ENCODE data around the gene POMGNT2.

POMGNT2 gene

DNA sequence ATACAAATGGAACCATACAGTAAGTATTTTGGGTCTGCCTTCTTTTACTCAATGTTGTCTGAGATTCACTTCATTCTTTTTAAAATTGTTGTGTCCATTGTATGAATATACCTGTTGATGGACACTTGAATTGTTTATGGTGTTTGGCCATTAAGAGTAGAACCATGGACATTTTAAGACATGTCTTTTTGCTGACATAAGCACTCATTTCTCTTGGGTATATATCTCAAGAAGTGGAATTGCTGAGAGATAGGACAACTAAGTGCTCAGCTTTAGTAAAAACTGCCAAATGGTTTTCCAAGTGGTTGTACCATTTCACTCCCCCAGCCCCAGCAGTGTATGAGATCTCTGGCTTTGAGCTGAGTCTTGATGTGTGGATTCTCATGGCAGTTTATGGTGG lies 28.2 kb downstream of the POMGNT2 start:
- TF ChIP-seq GABPA (IDR thresholded peaks at IDR 0.05; ENCODE audit: low read depth) (no peak), REST (IDR thresholded peaks at IDR 0.05; ENCODE audit: insufficient replicate concordance, low read depth) (no peak), POLR2AphosphoS5 (IDR thresholded peaks at IDR 0.05; ENCODE audit: low read depth) (no peak), SPI1 (IDR thresholded peaks at IDR 0.05; ENCODE audit: borderline replicate concordance, low read depth) (no peak)
- TF ChIP-seq, protein P1, sequence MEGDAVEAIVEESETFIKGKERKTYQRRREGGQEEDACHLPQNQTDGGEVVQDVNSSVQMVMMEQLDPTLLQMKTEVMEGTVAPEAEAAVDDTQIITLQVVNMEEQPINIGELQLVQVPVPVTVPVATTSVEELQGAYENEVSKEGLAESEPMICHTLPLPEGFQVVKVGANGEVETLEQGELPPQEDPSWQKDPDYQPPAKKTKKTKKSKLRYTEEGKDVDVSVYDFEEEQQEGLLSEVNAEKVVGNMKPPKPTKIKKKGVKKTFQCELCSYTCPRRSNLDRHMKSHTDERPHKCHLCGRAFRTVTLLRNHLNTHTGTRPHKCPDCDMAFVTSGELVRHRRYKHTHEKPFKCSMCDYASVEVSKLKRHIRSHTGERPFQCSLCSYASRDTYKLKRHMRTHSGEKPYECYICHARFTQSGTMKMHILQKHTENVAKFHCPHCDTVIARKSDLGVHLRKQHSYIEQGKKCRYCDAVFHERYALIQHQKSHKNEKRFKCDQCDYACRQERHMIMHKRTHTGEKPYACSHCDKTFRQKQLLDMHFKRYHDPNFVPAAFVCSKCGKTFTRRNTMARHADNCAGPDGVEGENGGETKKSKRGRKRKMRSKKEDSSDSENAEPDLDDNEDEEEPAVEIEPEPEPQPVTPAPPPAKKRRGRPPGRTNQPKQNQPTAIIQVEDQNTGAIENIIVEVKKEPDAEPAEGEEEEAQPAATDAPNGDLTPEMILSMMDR (IDR thresholded peaks at IDR 0.05; ENCODE audit: insufficient read depth, low read length): no peak
- no peak overlapping the region for H3K4me3 ChIP-seq (replicated peaks; ENCODE audit: insufficient read depth, low read length)
- no peaks in the 10 kb centered on the region for H3K27me3 ChIP-seq (ENCODE audit: insufficient read depth, poor library complexity, severe bottlenecking)
- no peak for DNase-seq (ENCODE audit: low read depth in 1 of 2, low spot score in 1 of 2)
- no peak overlapping the region for H3K27ac ChIP-seq (replicated peaks)

DNA sequence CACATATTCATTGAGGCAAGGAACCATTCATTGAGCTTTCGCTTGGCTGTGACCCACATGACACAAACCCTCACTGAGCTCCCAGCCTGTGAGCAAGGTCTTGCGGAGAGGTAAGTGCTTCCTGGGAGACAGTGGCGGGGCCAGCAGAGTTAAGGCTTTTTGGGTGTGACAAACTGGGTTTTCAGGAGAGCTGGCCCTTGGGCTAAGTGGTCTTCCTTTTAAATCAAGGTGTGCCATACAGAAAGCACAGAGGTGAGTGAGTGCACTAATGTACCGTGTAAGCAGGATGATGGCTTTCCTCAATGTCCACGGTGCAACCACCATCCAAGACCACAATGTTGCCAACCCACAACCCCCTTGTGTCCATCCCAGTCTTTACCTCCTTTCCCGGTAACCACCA lies 28.6 kb downstream of the POMGNT2 start:
- no peak for DNase-seq (ENCODE audit: low read depth in 1 of 2, low spot score in 1 of 2)
- Histone ChIP-seq H3K27me3 (ENCODE audit: insufficient read depth, poor library complexity, severe bottlenecking) (no peaks in the 10 kb centered on the region), H3K4me3 (replicated peaks; ENCODE audit: insufficient read depth, low read length) (no peak overlapping the region), H3K27ac (replicated peaks) (no peak overlapping the region)
- TF ChIP-seq SPI1 (IDR thresholded peaks at IDR 0.05; ENCODE audit: borderline replicate concordance, low read depth): no peak
- no peak for TF ChIP-seq GABPA (IDR thresholded peaks at IDR 0.05; ENCODE audit: low read depth)
- no peak for TF ChIP-seq REST (IDR thresholded peaks at IDR 0.05; ENCODE audit: insufficient replicate concordance, low read depth)
- TF ChIP-seq, protein P1 (IDR thresholded peaks at IDR 0.05; ENCODE audit: insufficient read depth, low read length): no peak
- no peak for TF ChIP-seq POLR2AphosphoS5 (IDR thresholded peaks at IDR 0.05; ENCODE audit: low read depth)

- Histone ChIP-seq H3K27me3 (ENCODE audit: insufficient read depth, poor library complexity, severe bottlenecking) (no peaks in the 10 kb centered on the region), H3K27ac (replicated peaks) (no peak overlapping the region), H3K4me3 (replicated peaks; ENCODE audit: insufficient read depth, low read length) (no peak overlapping the region)
- TF ChIP-seq POLR2AphosphoS5 (IDR thresholded peaks at IDR 0.05; ENCODE audit: low read depth) (no peak), GABPA (IDR thresholded peaks at IDR 0.05; ENCODE audit: low read depth) (no peak), REST (IDR thresholded peaks at IDR 0.05; ENCODE audit: insufficient replicate concordance, low read depth) (no peak), SPI1 (IDR thresholded peaks at IDR 0.05; ENCODE audit: borderline replicate concordance, low read depth) (no peak)
- TF ChIP-seq, protein P1 (IDR thresholded peaks at IDR 0.05; ENCODE audit: insufficient read depth, low read length): no peak
- DNase-seq (ENCODE audit: low read depth in 1 of 2, low spot score in 1 of 2): no peak
Observed at GRCh38 chr3:43076857-43077256, 29.0 kb downstream of the POMGNT2 start.
